Rectal smooth muscle tissue (tissue), 1 donor: Measurements from ENCODE around the gene LGALS3.
"Not testable (repeated sequence)": the region's sequence is repeated elsewhere in the genome, so short reads cannot be mapped to it uniquely, and the experiment has no call there.

Source experiments
- H3K27ac ChIP-seq: one replicate; pipeline ENCODE4 v1.7.0; 2013; ENCODE audit warnings: low read depth, low read length, inconsistent platforms
- H3K27me3 ChIP-seq: one replicate; pipeline ENCODE4 v1.7.0; 2013; ENCODE audit warnings: low read length; ENCODE audit not compliant: control insufficient read depth, insufficient read depth
- H3K36me3 ChIP-seq: one replicate; pipeline ENCODE4 v1.7.0; 2013; ENCODE audit warnings: low read length; ENCODE audit not compliant: control insufficient read depth, insufficient read depth
- H3K4me1 ChIP-seq: one replicate; pipeline ENCODE4 v1.7.0; 2013; ENCODE audit warnings: low read length; ENCODE audit not compliant: control insufficient read depth, insufficient read depth
- H3K4me3 ChIP-seq: one replicate; pipeline ENCODE4 v1.7.0; 2013; ENCODE audit warnings: low read length
- H3K9ac ChIP-seq: one replicate; pipeline ENCODE4 v1.7.0; 2013; ENCODE audit warnings: low read length

LGALS3 gene

DNA sequence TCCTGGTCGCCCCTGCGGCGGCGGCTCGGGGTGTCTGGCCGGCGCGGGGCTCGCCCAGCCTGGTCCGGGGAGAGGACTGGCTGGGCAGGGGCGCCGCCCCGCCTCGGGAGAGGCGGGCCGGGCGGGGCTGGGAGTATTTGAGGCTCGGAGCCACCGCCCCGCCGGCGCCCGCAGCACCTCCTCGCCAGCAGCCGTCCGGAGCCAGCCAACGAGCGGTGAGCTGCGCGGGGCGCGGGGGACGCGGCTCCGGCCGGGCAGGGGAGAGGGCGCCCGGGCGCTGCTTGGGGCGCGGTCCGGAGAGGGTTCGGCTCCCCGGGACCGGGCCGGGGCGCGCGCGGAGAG is at the start of gene LGALS3:
LGALS3 (plus strand) TSS at position 167 of the 342 bp plus-strand sequence. CDS start 8,122 bp downstream, outside the sequence.
- Histone ChIP-seq H3K27ac (peak within 1 kb of the TSS; percentile 91), H3K4me3 (peak within 1 kb of the TSS; percentile 89), H3K27me3 (no peaks in the 10 kb centered on the region), H3K4me1 (peaks cover 5% of the 10 kb centered on the region), H3K36me3 (no peaks in the 10 kb centered on the region), H3K9ac (peak within 1 kb of the TSS; percentile 66)

DNA sequence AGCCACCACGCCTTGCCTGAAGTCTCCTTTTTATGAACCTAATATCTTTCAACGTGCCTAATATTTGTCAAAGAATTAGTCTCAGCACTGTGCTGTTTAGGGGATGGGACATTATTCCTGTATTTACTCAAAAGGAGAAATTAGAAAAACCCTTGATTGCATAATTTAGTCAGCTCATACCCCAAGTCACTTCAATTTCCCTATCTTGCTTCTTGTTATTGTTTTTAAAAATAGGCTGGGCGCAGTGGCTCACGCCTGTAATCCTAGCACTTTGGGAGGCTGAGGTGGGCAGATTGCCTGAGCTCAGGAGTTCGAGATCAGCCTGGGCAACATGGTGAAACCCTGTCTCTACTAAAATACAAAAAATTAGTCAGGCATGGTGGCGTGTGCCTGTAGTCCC is 49.1 kb upstream of the LGALS3 start:
- not testable (repeated sequence) for H3K4me3 ChIP-seq, H3K9ac ChIP-seq, H3K27ac ChIP-seq, H3K27me3 ChIP-seq, H3K4me1 ChIP-seq, H3K36me3 ChIP-seq

DNA sequence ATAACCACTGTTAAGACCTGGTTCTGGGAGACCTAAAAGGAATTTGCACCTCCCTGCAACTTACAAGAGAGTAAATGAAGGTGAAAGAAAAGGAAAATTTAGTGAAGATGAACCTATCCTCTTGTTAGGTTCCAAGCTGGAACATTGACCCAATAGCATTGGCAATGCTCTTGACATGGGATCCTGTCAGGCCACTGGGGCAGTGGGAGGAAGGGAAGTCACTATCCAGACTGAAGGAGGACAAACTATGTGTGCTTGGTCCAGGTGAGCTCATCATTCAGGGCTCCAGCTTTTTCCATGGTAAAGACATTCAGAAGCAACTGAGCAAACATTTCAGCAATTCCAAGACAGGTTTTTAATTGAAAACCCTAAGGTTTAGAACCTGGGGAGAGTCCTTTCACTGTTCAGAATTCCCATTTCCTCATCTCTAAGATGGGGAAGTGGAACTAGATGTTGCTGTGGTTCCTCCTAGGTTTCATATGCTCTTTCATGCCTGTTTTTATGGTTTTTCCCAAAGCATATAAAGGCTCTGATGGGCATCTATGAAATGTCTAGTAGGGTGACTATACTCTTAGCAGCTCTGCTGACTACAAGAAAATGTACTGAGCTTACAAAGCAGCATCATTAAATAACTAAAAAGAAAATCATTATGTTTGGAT is 44.5 kb upstream of the LGALS3 start:
- H3K4me3 ChIP-seq: no peak overlapping the region
- H3K36me3 ChIP-seq: no peaks in the 10 kb centered on the region
- H3K27me3 ChIP-seq: no peaks in the 10 kb centered on the region
- H3K4me1 ChIP-seq: no peaks in the 10 kb centered on the region
- no peak overlapping the region for H3K9ac ChIP-seq
- no peak overlapping the region for H3K27ac ChIP-seq

DNA sequence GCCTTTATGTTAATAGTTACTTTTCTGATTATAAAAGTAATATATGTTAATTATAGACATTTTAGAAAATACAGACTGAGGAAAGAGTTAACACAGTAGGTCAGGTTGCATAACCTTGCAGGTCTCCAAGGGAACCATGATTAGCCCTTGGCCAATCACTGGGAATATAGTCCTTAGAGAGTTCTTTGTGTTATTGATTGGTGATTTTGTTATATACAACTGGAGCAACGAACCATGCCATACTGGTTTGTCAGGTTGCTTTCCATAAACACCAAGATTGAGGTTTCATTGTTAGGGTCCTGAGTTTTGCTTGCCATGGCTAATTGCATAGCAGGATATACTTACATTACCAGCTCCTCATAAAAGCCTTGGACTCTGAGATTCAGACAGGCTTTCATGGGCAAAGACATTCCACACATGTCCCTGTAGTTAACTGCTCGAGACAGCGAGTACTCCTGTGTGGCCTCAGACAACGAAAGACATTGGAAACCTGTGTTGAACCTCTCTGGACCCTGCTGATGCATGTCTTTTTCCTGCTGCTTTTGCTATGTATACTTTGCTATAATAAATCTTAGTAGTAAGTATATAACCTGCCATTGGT is 43.9 kb upstream of the LGALS3 start:
- no peak overlapping the region for H3K27ac ChIP-seq

DNA sequence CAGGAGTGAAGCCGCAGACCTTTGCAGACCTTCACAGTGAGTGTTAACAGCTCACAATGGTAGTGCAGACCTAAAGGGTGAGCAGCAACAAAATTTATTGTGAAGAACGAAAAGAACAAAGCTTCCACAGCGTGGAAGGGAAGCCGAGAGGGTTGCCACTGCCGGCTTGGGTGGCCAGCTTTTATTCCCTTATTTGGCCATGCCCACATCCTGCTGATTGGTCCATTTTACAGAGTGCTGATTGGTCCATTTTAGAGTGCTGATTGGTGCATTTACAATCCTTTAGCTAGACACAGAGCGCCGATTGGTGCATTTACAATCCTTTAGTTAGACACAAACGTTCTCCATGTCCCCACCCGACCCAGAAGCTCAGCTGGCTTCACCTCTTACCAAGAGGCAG is 42.1 kb upstream of the LGALS3 start:
- H3K4me3 ChIP-seq: no peak overlapping the region
- no peaks in the 10 kb centered on the region for H3K4me1 ChIP-seq
- H3K9ac ChIP-seq: no peak overlapping the region
- no peaks in the 10 kb centered on the region for H3K36me3 ChIP-seq
- no peaks in the 10 kb centered on the region for H3K27me3 ChIP-seq
- H3K27ac ChIP-seq: no peak overlapping the region

More for the DNA sequence above, 43.9 kb upstream of the LGALS3 start:
- H3K4me1 ChIP-seq: no peaks in the 10 kb centered on the region
- H3K9ac ChIP-seq: no peak overlapping the region
- H3K4me3 ChIP-seq: no peak overlapping the region
- no peaks in the 10 kb centered on the region for H3K27me3 ChIP-seq
- H3K36me3 ChIP-seq: no peaks in the 10 kb centered on the region

DNA sequence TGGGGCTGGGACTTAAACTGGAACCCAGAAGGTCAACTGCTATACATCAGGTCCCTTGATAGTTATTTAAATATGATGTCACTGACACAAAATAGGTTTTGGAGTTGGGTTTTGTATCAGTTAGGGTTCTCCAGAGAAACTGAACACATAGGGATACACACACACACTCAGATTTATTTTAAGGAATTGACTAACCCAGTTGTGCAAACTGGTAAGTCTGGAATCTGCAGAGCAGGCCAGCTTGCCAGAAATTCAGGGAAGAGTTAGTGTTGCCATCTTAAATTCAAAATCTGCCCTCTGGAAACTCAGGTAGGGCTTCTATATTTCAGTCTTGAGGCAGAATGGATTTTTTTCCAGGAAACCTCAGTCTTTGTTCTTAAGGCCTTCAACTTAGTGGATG is 40.7 kb upstream of the LGALS3 start:
- no peak overlapping the region for H3K9ac ChIP-seq
- no peak overlapping the region for H3K27ac ChIP-seq
- no peaks in the 10 kb centered on the region for H3K4me1 ChIP-seq
- no peaks in the 10 kb centered on the region for H3K36me3 ChIP-seq
- no peak overlapping the region for H3K4me3 ChIP-seq
- no peaks in the 10 kb centered on the region for H3K27me3 ChIP-seq

DNA sequence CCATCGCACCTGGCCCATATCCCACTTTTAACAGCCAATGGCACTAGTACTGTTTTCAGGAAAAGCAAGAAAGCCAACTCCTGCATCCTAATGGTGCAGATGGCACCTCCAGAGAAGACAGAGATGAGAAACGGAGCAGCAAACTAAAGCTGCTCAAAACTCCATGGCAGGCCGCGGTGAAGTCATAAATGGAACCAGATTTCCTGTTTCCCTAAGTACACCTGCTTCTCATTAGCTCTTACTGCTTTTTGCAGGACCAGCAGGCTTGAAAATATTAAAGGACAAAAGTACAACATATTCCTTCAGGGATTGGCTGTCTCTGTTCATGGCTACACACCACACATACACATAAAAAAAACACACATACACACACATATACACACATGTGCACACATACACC is 36.7 kb upstream of the LGALS3 start:
- Histone ChIP-seq H3K36me3 (no peaks in the 10 kb centered on the region), H3K27me3 (no peaks in the 10 kb centered on the region), H3K27ac (no peak overlapping the region), H3K4me3 (no peak overlapping the region), H3K9ac (no peak overlapping the region), H3K4me1 (no peaks in the 10 kb centered on the region)

DNA sequence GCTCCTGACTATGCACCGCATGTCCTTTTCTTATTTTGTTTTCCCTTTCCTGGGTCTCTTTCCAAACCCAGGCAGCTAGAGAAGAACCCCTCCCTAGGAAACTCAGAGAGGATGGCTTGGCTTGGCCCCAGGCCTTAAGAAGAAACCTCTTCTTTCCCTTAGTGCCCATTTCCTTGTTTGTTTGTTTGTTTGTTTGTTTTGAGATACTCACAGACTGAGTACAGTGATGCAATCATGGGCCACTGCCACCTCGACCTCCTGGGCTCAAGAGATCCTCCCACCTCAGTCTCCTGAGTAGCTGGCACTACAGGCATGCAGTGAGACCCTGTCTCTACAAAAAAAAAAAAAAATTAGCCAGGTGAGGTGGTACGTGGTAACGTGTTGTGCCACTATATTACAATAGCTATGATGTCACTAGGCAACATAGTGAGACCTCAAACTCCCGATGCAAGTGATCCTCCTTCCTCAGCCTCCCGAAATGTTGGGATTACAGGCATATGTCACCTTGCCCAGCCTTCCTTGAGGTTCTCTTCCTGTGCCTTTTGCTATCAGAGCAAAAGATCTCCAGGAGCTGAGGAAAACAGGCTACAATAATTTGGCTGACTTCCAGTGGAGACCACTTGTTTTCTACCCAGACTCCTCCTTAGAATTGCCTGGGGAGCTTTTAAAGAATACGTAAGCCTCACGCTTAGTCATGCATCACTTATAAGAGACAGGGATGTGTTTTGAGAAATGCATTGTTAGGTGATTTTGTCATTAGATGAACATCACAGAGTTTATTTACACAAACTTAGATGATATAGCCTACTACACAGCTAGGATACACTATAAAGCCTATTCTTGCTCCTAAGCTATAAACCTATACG is 34.5 kb upstream of the LGALS3 start:
- Histone ChIP-seq H3K4me3 (no peak overlapping the region), H3K27me3 (no peaks in the 10 kb centered on the region), H3K4me1 (no peaks in the 10 kb centered on the region), H3K27ac (no peak overlapping the region), H3K36me3 (no peaks in the 10 kb centered on the region), H3K9ac (no peak overlapping the region)

DNA sequence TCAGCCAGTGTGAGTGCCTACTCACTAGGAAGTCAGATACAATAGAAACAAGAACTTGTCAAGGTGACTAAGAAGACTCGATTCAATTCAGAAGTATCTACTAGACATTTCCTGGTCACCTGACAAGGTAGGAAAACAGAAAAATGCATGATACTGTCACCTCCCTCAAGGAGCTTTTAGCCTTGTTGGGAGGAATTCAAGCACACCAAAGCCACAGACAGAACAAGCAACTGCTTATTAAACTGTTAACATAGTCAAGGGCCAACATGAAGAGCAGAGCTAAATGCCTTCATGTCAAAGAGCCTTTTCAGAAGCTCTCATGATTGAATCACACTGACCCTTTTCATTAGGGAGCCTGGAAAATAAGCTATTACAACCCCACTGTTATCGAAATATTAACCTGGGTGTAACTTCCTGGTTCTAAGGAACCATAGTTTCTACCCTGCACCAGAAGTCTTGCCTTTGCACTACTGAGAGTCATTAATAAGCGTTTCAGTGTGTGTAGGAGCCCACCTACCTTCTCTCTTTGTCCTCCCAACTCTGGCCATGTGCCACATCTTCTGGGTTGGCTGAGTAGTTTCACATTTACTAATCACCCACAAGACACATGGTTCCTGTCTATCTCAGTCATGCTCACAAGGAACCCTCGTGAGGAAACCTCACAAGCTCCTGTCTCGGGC is 31.0 kb upstream of the LGALS3 start:
- peaks cover 9% of the 10 kb centered on the region for H3K4me1 ChIP-seq
- no peak overlapping the region for H3K9ac ChIP-seq
- H3K36me3 ChIP-seq: no peaks in the 10 kb centered on the region
- no peaks in the 10 kb centered on the region for H3K27me3 ChIP-seq
- no peak overlapping the region for H3K4me3 ChIP-seq
- no peak overlapping the region for H3K27ac ChIP-seq

DNA sequence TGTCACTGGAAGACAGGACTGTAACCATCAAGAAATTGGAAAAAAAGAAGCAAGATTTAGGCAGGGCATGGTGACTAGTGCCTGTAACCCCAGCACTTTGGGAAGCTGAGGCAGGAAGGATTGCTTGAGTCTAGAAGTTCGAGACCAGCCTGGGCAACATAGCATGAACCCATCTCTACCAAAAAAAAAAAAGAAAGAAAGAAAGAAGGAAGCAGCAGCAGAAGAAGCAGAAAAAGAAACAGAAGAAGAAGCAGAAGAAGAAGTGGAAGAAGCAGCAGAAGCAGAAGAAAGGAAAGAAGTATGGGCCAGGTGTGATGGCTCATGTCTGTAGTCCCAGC is 30.5 kb upstream of the LGALS3 start:
- Histone ChIP-seq H3K4me1 (peaks cover 14% of the 10 kb centered on the region), H3K36me3 (no peaks in the 10 kb centered on the region), H3K27me3 (no peaks in the 10 kb centered on the region), H3K4me3 (no peak overlapping the region), H3K9ac (no peak overlapping the region), H3K27ac (no peak overlapping the region)

DNA sequence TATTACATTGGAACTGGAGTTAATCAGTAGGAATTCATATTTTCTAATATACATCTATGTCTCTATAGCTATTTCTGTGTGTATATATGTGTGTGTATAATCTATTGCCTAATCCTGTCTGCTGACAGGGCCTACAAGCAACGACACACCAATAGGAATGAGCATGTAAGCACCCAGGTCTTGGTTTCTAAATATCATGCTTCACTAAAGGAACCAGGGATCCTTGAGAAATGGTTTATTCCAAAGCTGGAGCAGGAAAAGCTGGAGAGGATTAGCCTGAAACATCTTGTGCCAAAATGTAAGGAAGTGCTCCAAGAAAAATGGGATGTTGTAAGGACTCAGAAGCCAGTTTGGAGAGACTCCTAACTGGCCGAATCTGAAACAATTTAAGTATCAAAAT is 29.3 kb upstream of the LGALS3 start:
- no peak overlapping the region for H3K9ac ChIP-seq
- H3K27me3 ChIP-seq: no peaks in the 10 kb centered on the region
- no peak overlapping the region for H3K4me3 ChIP-seq
- no peak overlapping the region for H3K27ac ChIP-seq
- H3K36me3 ChIP-seq: no peaks in the 10 kb centered on the region
- peaks cover 21% of the 10 kb centered on the region for H3K4me1 ChIP-seq

DNA sequence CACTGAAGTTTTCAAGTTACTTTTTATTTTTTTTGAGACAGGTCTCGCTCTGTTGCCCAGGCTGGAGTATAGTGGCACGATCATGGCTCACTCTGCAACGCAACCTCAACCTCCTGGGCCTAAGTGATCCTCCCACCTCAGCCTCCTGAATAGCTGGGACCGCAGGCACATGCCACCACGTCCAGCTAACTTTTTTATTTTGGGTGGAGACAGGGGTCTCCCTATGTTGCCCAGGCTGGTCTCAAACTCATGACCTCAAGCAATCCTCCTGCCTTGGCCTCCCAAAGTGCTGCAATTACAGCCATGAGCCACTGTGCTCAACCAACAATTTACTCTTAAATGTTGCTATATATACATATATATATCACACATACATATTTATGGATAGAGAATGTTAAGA is 27.4 kb upstream of the LGALS3 start:
- H3K36me3 ChIP-seq: no peaks in the 10 kb centered on the region
- H3K27me3 ChIP-seq: no peaks in the 10 kb centered on the region
- peak overlapping the region; percentile 80 for H3K27ac ChIP-seq
- H3K4me1 ChIP-seq: peaks cover 21% of the 10 kb centered on the region
- H3K9ac ChIP-seq: no peak overlapping the region
- H3K4me3 ChIP-seq: no peak overlapping the region
